SK-N-DZ (cell line): ENCODE measurements around the gene CSNK1D.

Source experiments
- DNase-seq: peaks from one replicate; pipeline ENCODE4 v3.0.0-alpha.2; 2015; ENCODE audit warnings: low spot score

Gene CSNK1D

DNA sequence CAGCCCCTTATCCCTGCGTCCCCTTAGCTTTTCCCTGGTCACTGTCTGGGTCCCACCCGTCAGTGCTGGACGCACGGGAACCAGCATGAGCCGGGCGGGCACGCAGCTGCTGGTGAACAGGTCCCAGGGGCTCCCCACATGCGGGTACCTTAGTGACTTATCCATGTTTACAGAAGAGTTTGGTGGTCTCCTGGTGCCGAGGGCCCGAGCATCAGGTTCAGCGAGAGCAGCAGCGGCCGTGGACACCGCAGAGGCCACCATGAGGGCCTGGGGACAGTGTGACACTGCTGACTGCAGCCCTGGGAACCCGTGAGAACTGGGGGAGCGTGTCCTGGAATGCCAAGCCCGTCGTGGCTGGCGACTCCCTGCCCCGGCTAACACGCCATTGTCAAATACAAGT lies 37.4 kb upstream of the CSNK1D start:
- DNase-seq, result no peak

DNA sequence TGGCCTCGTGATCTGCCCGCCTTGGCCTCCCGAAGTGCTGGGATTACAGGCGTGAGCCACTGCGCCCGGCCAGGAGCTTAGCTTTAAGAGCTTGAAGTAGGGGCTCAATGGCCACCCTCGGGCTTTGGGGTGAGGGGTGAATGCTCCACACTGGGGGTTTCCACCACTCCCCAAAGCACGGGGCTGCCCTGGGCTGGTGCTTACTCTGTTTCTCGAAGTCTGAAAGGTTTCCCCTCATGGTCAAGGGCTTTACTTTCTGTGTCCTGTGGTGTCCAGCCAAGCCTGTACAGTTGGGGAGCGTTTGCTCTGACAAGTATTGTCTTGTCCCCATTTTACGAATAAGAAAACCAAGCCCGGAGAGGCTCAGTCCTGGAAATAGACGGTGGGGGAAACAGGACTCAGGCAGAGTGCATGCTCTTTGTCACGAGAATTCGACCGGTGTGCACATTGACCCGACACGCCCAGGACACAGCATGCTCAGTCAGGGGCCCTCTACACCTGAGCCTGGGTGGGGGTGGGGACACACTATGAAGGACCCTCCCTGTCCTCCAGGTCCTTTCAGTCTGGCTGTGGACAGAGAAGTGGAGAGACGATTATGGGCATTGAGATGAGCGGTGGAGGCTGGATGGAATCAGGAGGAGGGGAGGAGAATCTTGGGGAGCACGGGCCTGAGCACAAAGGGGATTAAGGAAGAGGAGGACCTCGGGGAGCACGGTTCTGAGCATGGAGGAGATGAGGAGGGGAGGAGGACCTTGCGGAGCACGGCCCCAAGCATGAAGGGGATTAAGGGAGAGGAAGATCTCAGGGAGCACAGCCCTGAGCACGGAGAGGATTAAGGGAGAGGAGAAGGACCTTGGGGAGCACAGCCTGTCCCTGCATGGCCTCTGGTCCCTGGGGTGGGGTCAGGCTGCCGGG lies 36.4 kb upstream of the CSNK1D start:
- no peak for DNase-seq

DNA sequence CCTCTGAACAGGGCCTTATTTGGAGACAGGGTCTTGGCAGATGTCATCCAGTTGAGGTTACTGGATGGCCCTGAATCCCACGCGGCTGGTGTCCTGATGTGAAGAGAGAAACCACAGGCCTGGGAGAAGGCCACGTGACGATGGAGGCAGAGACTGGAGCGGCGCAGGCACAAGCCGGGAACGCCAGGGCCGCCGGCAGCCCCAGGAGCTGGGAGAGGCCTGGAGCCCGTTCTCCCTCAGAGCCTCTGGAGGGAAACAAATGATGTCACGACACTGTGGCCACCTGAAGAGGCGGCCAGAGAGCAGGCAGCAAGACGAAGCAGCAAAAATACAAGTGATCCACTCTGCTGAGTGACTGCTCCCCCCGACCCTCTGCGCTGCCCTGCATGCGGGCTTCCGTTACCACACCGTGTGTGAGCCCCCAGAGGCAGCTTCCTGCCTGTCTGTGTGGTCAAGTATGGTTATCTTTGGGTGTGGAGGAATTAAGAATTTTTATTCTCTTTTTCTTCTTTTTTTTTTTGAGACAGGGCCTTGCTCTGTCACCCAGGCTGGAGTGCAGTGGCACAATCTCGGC lies 32.3 kb upstream of the CSNK1D start:
- peak; percentile 82 for DNase-seq

DNA sequence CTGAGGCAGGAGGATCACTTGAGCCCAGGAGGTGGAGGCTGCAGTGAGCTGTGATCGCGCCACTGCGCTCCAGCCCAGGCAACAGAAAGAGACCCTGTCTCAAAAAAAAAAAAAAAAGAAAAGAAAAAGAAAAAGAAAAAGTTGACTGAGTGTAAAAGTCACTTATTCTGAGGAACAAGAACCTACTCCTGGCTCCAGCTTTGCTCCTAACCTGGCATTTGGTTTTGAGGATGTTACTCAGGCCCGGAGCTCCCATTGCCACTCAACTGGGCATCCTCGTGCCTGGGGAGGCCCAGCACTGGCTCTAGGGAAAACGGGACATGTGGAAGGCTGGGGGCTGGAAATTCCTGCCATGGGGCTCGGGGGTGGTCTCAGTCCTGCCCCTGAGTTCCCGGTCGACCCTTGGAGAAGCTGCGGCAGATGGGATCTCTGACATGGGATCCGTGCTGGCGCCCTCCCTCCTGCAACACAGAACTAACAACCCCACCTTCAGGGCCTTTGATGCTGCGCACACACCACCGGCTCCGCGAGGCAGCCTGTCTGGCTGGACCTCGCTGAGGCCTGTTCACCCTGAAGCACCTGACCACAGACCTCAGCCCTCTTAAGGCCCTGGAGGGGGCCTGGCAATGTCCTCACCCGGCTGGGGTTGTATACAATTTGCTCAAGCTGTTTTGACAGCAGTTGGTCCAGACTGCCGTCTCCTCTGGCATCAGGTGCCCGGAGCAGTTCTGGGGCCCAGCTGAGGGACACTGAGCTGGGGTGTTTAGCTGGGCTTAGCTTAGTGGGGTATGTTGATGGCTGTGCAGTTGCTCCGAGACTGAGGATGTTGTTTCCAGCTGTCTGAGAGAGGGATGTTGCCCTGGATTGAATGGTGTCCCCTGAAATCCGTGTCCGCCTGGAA lies 31.6 kb upstream of the CSNK1D start:
- DNase-seq, result peak; percentile 75

DNA sequence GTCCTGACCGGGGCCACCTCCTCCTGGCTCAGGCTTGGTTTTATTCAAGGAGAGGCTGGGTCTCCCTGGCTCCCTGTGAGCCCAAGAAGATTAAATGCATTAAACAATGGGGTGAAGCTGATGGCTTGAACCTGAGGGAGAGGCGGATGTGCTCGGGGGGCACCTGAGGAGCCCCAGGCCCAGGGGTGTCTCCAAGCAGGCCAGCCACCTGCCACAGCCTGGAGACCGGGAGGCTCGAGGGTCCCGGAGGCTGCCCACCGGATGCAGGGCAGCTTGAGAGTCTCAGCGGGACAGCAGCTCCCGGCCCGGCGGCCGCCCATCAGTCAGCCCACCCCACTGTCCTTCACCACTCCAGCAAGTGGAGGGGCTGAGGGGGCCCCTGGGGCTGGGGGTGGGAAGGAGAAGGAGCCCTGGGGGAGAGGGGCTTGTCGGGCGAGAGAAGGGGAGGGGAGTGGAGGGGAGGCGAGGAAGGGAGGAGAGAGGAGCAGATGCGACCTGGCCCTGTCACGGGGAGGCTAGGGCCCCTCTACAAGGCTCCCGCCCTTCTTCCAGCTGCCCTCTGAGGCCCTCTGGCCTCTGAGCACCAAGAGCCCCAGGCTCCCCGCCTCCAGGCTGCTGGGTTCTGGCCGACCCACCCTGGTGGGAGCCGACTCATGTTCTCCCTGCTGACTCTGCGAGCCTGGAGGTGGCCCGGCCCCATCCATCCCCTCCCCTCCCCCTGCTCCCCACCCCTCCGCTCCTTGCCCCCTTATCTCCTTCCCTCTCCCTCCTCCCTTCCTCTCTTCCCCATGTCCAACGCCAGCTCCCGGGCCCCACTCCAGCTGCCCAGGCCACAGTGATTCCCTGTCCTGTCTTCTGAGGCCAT lies 30.7 kb upstream of the CSNK1D start:
- DNase-seq, result peak; percentile 70

DNA sequence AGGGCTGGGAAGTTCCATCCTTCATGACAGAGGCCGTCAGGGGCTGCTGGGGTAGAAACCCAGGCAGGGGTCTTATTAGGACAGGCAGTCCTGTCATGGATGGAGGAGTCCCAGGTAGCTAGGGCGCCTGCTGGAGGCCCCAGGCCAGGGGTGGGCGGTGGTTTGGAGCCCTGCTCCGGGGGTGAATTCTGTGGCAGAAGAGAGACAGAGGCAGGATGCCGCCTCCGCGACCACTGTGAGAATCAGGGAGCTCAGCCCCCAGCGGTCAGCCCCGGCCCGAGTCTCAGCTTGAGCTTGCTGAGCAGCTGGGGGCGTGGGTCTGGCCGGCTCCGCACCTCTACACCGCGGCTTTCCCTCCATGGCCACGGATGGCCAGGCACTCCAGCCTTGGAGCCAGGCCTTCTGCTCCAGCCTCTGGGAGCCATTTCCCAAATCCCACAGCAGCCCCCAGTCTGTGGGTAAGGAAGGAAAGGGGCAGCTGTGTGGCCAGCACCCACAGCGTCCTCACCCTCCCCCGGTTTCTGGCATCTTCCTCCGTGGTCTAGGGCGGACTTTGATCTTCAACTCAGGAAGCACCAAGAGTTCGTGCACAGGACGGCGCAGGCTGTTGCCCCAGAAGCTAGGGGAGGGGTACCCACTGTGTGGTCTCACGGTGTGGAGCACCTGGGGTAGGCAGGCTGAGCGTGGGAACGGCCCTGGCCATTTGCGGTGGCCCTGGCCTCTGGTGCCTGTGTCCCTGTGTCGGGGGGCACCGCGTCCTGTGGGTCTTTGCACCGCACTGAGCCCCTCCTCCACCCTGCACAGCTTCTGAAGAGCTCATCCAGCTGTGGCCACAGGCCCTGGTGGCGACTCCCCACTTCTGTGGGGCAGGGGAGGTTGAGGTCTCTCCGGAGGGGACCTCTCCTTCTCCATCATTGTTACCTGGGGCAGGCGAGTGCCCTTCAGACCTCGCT lies 29.8 kb upstream of the CSNK1D start:
- DNase-seq, result no peak

DNA sequence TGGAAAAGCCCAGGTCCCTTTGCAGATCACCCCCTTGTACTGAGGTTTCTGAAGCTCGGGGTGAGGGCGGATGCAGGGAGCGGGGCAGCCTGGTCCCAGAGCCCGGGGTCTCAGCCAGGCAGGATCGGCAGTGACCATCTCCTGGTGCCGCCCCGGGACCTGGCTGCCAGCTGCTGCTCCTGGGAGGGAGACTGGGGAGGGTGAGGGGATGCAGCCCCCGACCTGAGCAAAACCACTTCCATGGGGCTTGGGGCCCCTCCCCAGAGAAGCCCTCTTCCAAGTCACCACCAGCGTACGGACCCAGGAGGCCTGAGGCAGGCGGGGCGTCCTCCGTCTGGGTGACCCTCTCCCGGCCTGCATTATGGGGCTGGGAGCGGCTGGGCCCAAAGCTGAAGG lies 29.1 kb upstream of the CSNK1D start:
- no peak for DNase-seq

DNA sequence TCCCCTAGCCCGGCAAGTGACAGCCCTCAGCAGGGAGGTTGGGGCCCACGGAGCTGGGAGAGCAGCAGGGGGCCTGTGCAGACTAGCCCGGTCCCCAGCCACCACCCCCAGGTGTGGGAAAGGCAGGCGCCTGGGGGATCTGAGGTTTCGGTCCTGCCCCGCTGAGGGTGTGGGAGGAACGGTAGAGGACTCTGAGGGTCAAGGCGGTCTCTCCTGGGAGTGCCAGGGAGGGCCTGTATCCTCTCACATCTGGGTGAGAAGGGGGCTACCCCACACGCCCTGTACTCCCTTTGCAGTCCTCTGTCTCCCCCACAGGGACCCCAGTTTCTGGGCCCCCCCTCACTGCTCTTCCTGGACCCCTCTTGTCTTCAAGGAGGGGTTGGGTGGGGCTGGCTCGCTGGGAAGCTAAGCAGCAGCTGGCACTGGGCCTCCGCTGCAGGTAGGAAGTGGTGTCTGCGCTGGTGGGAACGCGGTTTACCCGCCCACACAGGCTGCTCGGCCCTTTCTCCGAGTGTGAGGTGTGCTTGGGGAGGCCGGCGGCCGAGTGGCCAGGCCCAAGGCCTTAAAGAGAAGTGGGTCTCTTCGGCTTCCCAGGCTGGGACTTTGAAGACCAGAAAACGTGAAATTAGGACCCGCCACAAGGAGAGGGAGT lies 28.5 kb upstream of the CSNK1D start:
- no peak for DNase-seq

DNA sequence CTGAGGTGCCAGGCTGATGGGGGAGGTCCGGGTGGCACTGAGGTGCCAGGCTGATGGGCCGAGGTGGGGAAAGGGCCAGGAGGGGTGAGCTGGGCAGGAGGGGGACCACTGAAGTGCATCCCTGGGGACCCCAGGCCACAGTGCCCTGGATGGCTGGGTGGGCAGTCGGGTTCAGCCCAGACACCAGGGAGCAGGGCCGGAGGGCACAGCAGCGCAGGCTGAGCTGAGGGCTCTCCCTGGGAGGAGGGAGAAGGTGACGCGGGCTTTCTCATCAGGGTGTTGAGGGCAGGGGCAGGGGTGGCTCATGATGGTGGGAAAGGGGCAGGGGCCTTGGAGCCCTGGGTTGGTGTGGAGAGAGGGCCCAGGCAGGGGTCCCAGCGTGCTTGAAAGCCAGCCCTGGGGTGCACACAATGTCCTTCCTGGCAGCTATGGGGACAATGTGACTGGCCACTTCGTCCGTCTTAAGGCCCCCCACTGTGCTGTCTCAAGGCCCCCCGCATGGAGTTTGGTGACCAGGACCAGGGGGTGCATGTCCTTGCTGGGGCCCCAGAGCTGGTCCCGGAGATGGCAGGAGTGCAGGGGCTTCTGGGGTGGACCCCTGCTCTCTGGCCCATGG lies 27.9 kb upstream of the CSNK1D start:
- no peak for DNase-seq

DNA sequence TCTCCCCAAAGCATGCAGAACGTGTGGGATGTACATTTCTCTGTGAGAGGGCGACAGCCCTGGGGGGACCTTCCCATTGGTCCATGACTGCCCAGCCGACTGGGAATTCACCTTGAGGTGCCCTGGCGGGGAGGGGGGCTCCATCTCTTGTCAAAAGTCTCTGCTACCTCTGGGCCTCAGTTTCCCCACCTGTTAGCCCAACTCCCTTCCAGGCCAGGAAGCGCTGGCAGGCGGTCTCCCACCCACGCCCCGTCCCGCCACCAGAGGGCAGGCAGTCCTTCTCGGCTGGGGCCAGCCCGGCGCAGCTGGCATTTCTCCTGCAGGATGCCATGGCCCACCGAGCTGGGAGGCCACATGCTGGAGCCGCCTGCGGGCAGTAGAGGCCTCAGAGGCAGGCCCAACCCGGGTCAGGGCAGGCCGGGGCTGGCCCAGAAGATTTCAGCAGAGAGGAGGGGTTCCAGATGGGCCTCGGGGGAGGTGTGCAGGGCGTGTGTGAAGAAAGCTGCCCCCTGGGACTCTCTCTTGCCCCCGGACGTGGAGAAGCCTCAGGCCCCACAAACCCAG lies 27.3 kb upstream of the CSNK1D start:
- DNase-seq, result peak; percentile 67

DNA sequence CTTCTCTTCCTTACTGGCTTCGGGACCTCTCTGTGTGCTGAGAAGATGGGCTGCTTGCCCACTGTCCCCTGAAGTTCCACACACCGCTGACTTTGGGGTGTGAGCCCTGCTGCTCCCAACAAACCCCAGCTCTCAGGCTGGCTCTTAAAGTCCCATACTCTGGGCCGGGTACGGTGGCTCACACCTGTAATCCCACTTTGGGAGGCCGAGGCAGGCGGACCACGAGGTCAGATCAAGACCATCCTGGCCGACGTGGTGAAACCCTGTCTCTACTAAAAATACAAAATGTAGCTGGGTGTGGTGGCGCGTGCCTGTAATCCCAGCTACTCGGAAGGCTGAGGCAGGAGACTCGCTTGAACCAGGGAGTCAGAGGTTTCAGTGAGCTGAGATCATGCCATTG lies 26.7 kb upstream of the CSNK1D start:
- DNase-seq, result no peak

DNA sequence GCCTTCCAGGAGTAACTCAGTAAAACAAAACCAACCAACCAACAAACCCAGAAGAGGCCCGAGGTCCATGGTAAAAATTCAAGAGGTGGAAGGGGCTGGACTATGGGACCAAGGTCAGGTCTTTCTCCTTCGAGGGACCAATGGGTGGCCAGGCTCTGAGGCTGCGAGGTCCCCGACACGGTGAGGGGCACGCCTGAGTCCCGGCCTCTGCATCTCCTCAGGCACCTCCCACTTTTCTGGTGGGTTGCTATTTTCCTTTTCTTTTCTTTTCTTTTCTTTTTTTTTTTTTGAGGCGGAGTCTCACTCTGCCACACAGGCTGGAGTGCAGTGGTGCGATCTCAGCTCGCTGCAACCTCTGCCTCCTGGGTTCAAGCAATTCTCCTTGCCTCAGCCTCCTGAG lies 26.0 kb upstream of the CSNK1D start:
- no peak for DNase-seq

DNA sequence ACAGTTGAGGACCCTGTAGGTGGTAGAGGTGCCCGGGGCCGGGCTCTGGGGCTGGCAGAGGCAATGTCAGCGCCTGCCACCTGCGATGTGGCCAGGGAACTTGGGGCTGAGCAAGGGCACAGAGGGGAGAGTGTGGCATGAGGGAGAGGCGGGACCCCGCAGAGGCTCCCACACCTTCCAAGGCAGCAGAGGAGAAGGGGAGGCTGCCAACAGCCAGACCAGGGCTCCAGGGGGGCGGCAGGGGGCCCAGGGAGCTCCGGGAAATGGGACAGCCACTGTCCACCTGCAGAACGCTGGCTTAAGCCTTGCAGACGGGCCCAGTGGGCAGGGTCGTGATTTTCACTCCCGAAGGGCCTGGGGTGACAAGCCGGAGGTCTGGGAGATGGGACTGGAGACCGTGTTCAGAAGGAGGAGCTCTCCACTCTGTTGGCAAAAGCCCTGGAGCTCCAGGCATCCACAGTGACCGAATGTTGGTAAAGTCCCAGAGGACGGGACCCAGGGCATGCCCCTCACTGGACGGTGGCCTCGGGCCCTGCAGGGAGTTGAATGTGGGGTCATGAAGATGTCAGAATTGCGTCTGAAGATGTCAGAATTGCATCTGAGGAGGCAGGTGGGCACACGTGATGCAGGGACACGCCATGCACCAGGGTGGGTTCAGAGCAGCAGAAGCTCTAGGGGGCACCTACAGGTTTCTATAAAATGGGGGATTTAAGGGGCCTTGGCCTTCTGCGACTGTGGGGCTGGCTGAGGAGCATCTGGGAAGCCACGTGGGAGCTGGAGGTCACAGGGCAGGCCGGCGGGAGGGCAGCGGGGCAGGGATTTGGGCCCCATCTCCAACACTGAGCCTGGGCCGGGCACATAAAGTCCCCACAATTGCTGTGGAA lies 25.3 kb upstream of the CSNK1D start:
- DNase-seq, result no peak

DNA sequence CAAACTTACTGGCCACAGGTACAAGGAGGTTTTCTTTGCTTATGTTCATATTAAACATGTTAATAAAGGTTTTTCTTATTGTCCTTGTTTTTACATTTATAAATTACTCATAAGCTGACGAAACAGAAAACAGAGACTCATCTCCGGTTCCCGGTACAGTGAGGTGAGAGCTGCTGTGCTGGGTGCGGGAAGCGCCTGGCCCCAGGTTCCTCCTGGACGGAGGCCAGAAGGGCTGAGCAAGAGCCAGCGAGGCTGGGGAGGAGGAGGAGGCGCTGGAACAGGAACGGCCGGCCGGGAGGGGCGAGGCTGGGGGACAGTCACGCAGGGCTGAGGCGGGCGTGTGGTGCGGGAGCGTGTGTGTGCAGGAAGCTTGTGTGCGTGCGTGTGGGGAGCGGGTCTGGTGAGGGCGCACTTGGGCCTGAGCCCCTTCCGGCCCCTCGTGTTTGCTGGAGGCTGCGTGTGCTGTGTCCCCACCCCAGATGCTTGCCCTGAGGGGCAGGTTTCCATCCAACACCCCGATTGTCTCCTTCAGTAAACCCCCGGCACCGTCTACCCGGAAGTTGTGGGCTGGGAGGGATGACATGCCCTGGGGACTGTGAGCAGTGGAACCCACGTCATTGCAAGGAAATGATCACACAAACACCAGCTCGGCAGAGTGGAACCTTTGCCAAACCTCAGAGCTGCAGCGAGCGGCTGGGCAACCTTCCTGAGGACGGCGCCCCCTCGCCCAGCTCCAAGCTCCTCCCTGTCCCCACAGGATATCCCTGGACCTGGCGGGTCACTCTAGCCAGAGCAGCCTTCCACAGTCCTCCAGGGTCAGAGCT lies 24.4 kb upstream of the CSNK1D start:
- DNase-seq, result no peak

DNA sequence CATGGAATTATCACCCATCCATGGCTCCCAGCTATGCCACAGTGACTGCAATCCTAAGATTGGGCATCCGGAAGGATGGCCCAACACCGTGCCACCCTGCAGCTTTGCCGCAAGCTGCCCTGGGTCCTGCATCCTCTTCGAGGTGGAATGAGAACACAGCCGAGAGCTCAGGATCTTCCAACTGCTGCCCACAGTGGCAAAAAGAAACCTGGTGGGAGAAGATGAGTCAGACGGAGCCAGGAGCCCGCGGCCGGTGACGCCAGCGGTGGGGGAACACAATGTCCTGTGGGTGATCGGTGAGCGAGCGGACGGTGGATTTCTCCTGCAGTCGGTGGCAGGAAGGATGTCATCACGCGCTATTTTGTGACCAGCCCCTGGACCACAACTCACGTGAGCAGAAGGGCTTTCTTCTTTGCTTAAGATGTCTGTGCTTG lies 23.8 kb upstream of the CSNK1D start:
- DNase-seq, result no peak

DNA sequence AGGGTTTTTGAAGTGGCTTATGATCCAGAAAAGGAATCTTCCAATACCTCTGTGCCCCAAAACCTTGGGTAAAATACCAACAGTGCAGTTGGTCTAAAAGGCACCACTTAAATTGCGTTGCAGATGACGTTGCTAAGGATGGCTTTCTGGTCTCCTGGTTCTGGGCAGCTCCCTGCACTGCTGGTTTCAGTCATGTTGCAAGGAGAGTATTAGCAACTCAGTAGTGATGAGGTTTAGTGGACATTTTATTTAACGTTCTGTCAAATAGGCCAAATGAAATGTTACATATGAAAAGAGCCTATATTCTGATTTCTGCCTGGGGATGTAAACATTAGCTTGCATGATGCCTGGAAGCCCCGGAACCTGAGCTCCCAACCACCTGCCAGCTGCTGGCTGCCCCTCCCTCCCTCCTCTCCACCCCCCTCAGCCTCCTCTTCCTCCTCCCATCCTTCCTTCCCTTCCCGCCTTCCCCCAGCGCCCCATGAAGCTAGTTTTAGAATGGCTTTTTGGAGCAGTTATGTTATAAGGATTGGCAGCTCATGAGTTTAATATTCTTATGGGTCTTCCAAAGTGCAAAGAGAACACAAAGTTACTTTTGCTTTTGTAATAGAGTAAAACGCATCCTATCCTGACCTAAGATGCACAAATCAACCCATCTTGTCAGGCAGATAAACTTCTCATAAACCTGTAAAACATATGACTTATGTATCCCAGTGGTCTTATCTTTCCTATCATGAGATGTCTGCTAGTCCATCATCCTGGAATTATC lies 23.2 kb upstream of the CSNK1D start:
- DNase-seq, result no peak
